Left colon (tissue), 2 donors: ENCODE results near the gene LCORL. TPM values are rescaled to one million over a fixed set of nuclear protein-coding genes. Genes with fewer than 3 reads are reported as not detected.

Experiments
- ATAC-seq: fragments of 200-7000 bp; cut with Tn5 transposase; one replicate; pipeline ENCODE4 v1.9.1; 2020; ENCODE audit warnings: mild to moderate bottlenecking, moderate library complexity
- DNase-seq, 2 donors: peaks; one replicate each; pipeline ENCODE4 v3.0.0-alpha.2; 2020
- intact Hi-C, 2 donors: fragments of 100-400 bp; cut with DNase I in 1 of 2; cut with micrococcal nuclease in 1 of 2; formaldehyde crosslinking; loops; one replicate each; pipeline versions ENCODE4 v1.11.2 to v1.14.0; 2022; cut with DNase I, micrococcal nuclease
- total RNA-seq, 2 donors: library from RNA; stranded (reverse); fragmentation: NEBNext Ultra II Directional; extraction: Animal tissue kit (Norgen Biotek cat#: 25700); gene quantifications; one replicate each; pipeline ENCODE4 v1.2.1, GENCODE V29; 2021
- donor health status: DM: no; HTN: no; CAD: no.
- donor health status: DM: yes; HTN: yes; CAD: no.

The LCORL gene
- total RNA-seq, 2 donors from 2014 or later, result 19.1 to 19.3 TPM

- intact Hi-C loops, result loop anchor here in 1 of 2 donors (10.0 kb wide), 1 partner anchor 214 kb away; the partner anchor contains the start of gene LCORL
- ATAC-seq, result peak; percentile 38
- peak in 1 of 2 donors; percentile 27 for DNase-seq
These were observed 210.4 kb downstream of the LCORL start for GRCh38 chr4:17811078-17811603.

GRCh38 chr4:17810260-17811077 is 211.1 kb downstream of the LCORL start, which contains the start of the genes DCAF16 and NCAPG:
Gene DCAF16, minus strand, starts transcription at chr4:17810757. Its CDS starts 6,616 bp downstream, at chr4:17804141.
Gene NCAPG, plus strand, starts transcription at chr4:17810979. Its CDS starts 99 bp downstream, at chr4:17811078.
- ATAC-seq, result peak; percentile 97
- DNase-seq, result peak; percentile 99
- intact Hi-C loops, result loop anchor here in 1 of 2 donors (10.0 kb wide), 1 partner anchor 214 kb away; the partner anchor contains the start of gene LCORL

GRCh38 chr4:17809667-17810066 is 211.9 kb downstream of the LCORL start:
- intact Hi-C loops, result loop anchor here in 1 of 2 donors (10.0 kb wide), 1 partner anchor 215 kb away; the partner anchor contains the start of gene LCORL
- DNase-seq (no peak), ATAC-seq (no peak)

- ATAC-seq (no peak), DNase-seq (no peak)
- intact Hi-C loops, result no loop called here
These were observed 214.1 kb downstream of the LCORL start for GRCh38 chr4:17807446-17807845.

- intact Hi-C loops, result no loop called here
- no peak for ATAC-seq
- no peak for DNase-seq
These were observed 215.9 kb downstream of the LCORL start for GRCh38 chr4:17805580-17806155.

GRCh38 chr4:17797808-17798207 is 223.7 kb downstream of the LCORL start:
- DNase-seq (no peak), ATAC-seq (no peak)
- intact Hi-C loops, result no loop called here

GRCh38 chr4:17794730-17795129 is 226.8 kb downstream of the LCORL start:
- peak; percentile 72 for ATAC-seq
- DNase-seq, result no peak
- intact Hi-C loops, result no loop called here

Other genes starting within 250 kb of the LCORL start
- under 1 TPM; 0.18 to 0.39 TPM for gene FAM184B, start 240.1 kb downstream of the LCORL start, total RNA-seq
- 10 to 100 TPM; 24.0 to 27.5 TPM for gene DCAF16, start 211.0 kb downstream of the LCORL start, total RNA-seq
- 1 to 10 TPM; 2.8 to 4.4 TPM for gene NCAPG, start 210.8 kb downstream of the LCORL start, total RNA-seq